HCT116 (cell line): ENCODE measurements around the gene TOM1L1. TPM values are rescaled to one million over a fixed set of nuclear protein-coding genes. Genes with fewer than 3 reads are reported as not detected.

Experiments used
- ATAC-seq: fragments of 200-7000 bp; cut with Tn5 transposase; 2 replicates; pipeline ENCODE4 v1.9.1; 2020; ENCODE audit warnings: mild to moderate bottlenecking, moderate library complexity
- BruUV-seq: library from RNA; stranded (reverse); fragments of 400-500 nt; replicated peaks from 2 replicates; lab custom pipeline; 2021; lab: Mats Ljungman, UMichigan
- CTCF ChIA-PET: fragments of 300-600 bp; sonication (Branson Sonifier 250); formaldehyde crosslinking; loops from one replicate; lab custom pipeline; 2021; ENCODE audit warnings: antibody characterized with exemption; lab: Charles Lee
- POLR2A ChIA-PET: fragments of 300-600, 350-600 bp; sonication (Branson Sonifier 250); formaldehyde crosslinking; loops from one replicate; lab custom pipeline; 2021; ENCODE audit warnings: antibody characterized with exemption; lab: Charles Lee
- RAD21 ChIA-PET, 2 experiments: fragments of 300-600 bp; sonication (Branson Sonifier 250); formaldehyde crosslinking; loops; one replicate each; lab custom pipeline; 2023; ENCODE audit warnings: low total read pairs in 2 of 2; ENCODE audit not compliant: uncharacterized antibody in 2 of 2, unreplicated experiment in 2 of 2, low non-redundant PET in 1 of 2; lab: Charles Lee
- DNase-seq: peaks from one replicate; pipeline ENCODE4 v3.0.0-alpha.2; 2010; ENCODE audit warnings: low read depth, low spot score
- H2AFZ ChIP-seq: fragments of 200-600 bp; shearing (Covaris generic), sonication (generic); 2 replicates; pipeline ENCODE4 v1.6.1; 2017; ENCODE audit warnings: low read depth, mixed run types, mixed read lengths, antibody characterized with exemption, low read length; ENCODE audit not compliant: poor library complexity, severe bottlenecking
- H3K27ac ChIP-seq: 2 replicates; pipeline ENCODE4 v1.5.1; 2012; ENCODE audit warnings: low read depth, low read length
- H3K27me3 ChIP-seq: fragments of 200-600 bp; sonication (generic); 2 replicates; pipeline ENCODE4 v1.6.1; 2016; ENCODE audit warnings: mixed run types, low read length, mixed read lengths; ENCODE audit not compliant: insufficient read depth
- H3K36me3 ChIP-seq, 2 experiments: fragments of 200-500 bp in 1 of 2; fragments of 200-600 bp in 1 of 2; sonication (Bioruptor generic) in 1 of 2; sonication (generic) in 1 of 2; 2 replicates each; pipeline versions ENCODE4 v1.5.1 to v1.6.1; 2014 to 2016; ENCODE audit warnings: low read length in 2 of 2, inconsistent platforms in 1 of 2, mixed read lengths in 1 of 2, mixed run types in 1 of 2; ENCODE audit not compliant: insufficient read depth in 2 of 2, control insufficient read depth in 1 of 2
- H3K4me1 ChIP-seq, 2 experiments: fragments of 200-600 bp in 1 of 2; sonication (generic) in 1 of 2; 2 replicates each; pipeline versions ENCODE4 v1.5.1 to v1.6.1; 2012 to 2017; ENCODE audit warnings: low read length in 2 of 2, inconsistent platforms in 1 of 2, mild to moderate bottlenecking in 1 of 2, mixed read lengths in 1 of 2, mixed run types in 1 of 2, moderate library complexity in 1 of 2; ENCODE audit not compliant: insufficient read depth in 2 of 2, control insufficient read depth in 1 of 2
- H3K4me2 ChIP-seq: fragments of 200-600 bp; sonication (generic); 2 replicates; pipeline ENCODE4 v1.6.1; 2017; ENCODE audit warnings: mixed run types, low read length, mixed read lengths
- H3K4me3 ChIP-seq, 2 experiments: fragments of 200-600 bp in 1 of 2; sonication (generic) in 1 of 2; replicated peaks in 1 of 2; 2 replicates each; pipeline ENCODE4 v1.5.1; 2011 to 2016; ENCODE audit warnings: low read length in 2 of 2, control low read depth in 1 of 2, low read depth in 1 of 2, mild to moderate bottlenecking in 1 of 2, mixed read lengths in 1 of 2, mixed run types in 1 of 2
- H3K79me2 ChIP-seq: fragments of 200-600 bp; sonication (generic); 2 replicates; pipeline ENCODE4 v1.6.1; 2017; ENCODE audit warnings: mild to moderate bottlenecking, mixed run types, low read length, moderate library complexity, mixed read lengths; ENCODE audit not compliant: insufficient read depth
- H3K9ac ChIP-seq: fragments of 200-600 bp; sonication (generic); 2 replicates; pipeline ENCODE4 v1.6.1; 2016; ENCODE audit warnings: low read length, mixed read lengths
- H3K9me2 ChIP-seq: fragments of 200-600 bp; sonication (generic), shearing (Covaris generic); 2 replicates; pipeline ENCODE4 v1.6.1; 2017; ENCODE audit warnings: mixed run types, mild to moderate bottlenecking, moderate library complexity; ENCODE audit not compliant: insufficient read depth
- H3K9me3 ChIP-seq, 2 experiments: fragments of 200-500 bp in 1 of 2; fragments of 200-600 bp in 1 of 2; sonication (Bioruptor generic) in 1 of 2; sonication (generic) in 1 of 2; 2 replicates each; pipeline ENCODE4 v1.6.1; 2014 to 2017; ENCODE audit warnings: low read length in 2 of 2, mixed read lengths in 2 of 2, inconsistent platforms in 1 of 2, low read depth in 1 of 2, mild to moderate bottlenecking in 1 of 2, mixed run types in 1 of 2, moderate library complexity in 1 of 2; ENCODE audit not compliant: control insufficient read depth in 1 of 2, insufficient read depth in 1 of 2
- H4K20me1 ChIP-seq: fragments of 200-600 bp; sonication (generic), shearing (Covaris generic); 2 replicates; pipeline ENCODE4 v1.6.1; 2017; ENCODE audit warnings: mixed run types, mild to moderate bottlenecking, moderate library complexity; ENCODE audit not compliant: insufficient read depth
- EGR1 ChIP-seq: IDR thresholded peaks from 2 replicates; pipeline ENCODE4 v1.6.1; 2012; ENCODE audit warnings: low read depth
- ELF1 ChIP-seq: IDR thresholded peaks from 2 replicates; pipeline ENCODE4 v1.6.1; 2012; ENCODE audit warnings: low read depth, borderline replicate concordance
- EZH2 ChIP-seq: fragments of 200-600 bp; sonication (generic); IDR thresholded peaks from 2 replicates; pipeline ENCODE4 v1.6.1; 2017; ENCODE audit warnings: antibody characterized with exemption, mixed run types
- EZH2phosphoT487 ChIP-seq: fragments of 200-600 bp; IDR thresholded peaks from 2 replicates; pipeline ENCODE4 v1.6.1; 2018; ENCODE audit warnings: antibody characterized with exemption, borderline replicate concordance
- FOSL1 ChIP-seq: IDR thresholded peaks from 2 replicates; pipeline ENCODE4 v1.6.1; 2012; ENCODE audit warnings: low read depth
- JUND ChIP-seq: IDR thresholded peaks from 2 replicates; pipeline ENCODE4 v1.6.1; 2012
- POLR2A ChIP-seq: IDR thresholded peaks from 2 replicates; pipeline ENCODE4 v1.7.0; 2011; ENCODE audit warnings: borderline replicate concordance; ENCODE audit not compliant: insufficient read depth, insufficient read length; ENCODE audit errors: extremely low read depth
- RAD21 ChIP-seq: IDR thresholded peaks from 2 replicates; pipeline ENCODE4 v1.6.1; 2012; ENCODE audit warnings: low read depth, mild to moderate bottlenecking
- REST ChIP-seq: IDR thresholded peaks from 2 replicates; pipeline ENCODE4 v1.6.1; 2012; ENCODE audit warnings: low read depth
- SIN3A ChIP-seq: IDR thresholded peaks from 2 replicates; pipeline ENCODE4 v1.6.1; 2012; ENCODE audit warnings: low read depth
- SRF ChIP-seq: IDR thresholded peaks from 2 replicates; pipeline ENCODE4 v1.6.1; 2012; ENCODE audit warnings: low read depth
- ZFX ChIP-seq: fragments of 450-650 bp; IDR thresholded peaks from 2 replicates; pipeline ENCODE4 v1.6.1; 2017
- ZNF274 ChIP-seq: fragments of 200-500 bp; sonication (Bioruptor generic); IDR thresholded peaks from 2 replicates; pipeline ENCODE4 v1.6.1; 2014; ENCODE audit warnings: mild to moderate bottlenecking, low read depth, low read length, inconsistent platforms
- intact Hi-C: fragments of 100-400 bp; cut with micrococcal nuclease; formaldehyde crosslinking; loops from 2 replicates; pipeline ENCODE4 v1.10.0; 2022
- total RNA-seq: library from RNA; stranded (reverse); gene quantifications from one replicate; pipeline ENCODE4 v1.2.1, GENCODE V29; 2021; ENCODE audit not compliant: unreplicated experiment
- TF ChIP-seq, protein P1 (sequence below): IDR thresholded peaks from 2 replicates; pipeline ENCODE4 v1.6.1; 2011; ENCODE audit warnings: mild to moderate bottlenecking, low read length, moderate library complexity; ENCODE audit not compliant: insufficient replicate concordance; ENCODE audit errors: extremely low read depth
- TF ChIP-seq, protein P2 (sequence below): IDR thresholded peaks from 2 replicates; pipeline ENCODE4 v1.6.1; 2012

The TOM1L1 gene
- total RNA-seq, 1 experiment from 2014 or later = 70.8 TPM

DNA sequence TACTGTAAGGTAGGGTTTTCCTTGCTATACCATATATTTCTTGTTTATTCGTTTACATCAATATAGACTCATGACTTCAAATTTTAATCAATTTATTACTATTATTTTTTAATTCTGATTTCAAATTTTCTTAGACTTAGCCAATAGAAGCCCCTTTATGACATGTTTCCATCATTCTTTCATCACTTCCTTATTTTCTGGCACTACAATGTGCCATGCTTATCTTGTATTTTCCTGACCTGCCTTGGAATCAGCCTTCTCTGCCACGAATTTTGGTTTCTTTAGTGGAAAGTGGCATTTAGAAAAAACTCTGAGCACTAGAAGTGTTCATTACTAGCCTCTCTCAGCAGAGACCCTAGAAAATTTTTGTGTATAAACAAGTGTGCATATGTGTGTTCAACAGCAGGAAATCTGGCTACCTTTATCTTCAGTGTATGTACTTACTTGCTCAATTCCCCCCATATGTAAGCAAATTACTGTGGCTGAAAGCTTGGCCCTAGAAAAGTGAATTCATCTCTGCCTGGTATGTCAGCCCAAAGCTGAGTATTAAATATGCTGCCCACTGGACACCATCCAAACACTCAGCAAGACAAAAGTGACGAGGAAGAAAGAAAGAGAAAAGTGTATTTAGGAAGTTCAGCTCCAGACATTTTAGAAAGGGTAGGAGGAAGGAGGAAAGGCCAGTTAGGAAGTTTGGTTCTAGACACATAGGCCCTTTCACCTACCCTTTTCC lies 71.9 kb downstream of the TOM1L1 start:
- H3K79me2 ChIP-seq = peaks cover 48% of the 10 kb centered on the region
- ChIA-PET CTCF (interaction anchor here (1.2 kb wide), 1 partner anchor 21 kb away, joined by 3 read pairs; no protein-coding TSS in a partner anchor), RAD21 (no interaction called here), POLR2A (no interaction called here)
- BruUV-seq = no TSS peak
- no peaks in the 10 kb centered on the region for H3K9me2 ChIP-seq
- H3K4me1 ChIP-seq = peaks cover 3 to 12% of the 10 kb centered on the region in 2 experiments; a peak in 3 of 4 replicates
- H3K36me3 ChIP-seq = no peaks in the 10 kb centered on the region
- intact Hi-C loops = no loop called here
- no peak overlapping the region for H3K4me3 ChIP-seq
- no peaks in the 10 kb centered on the region for H3K27me3 ChIP-seq
- no peaks in the 10 kb centered on the region for H4K20me1 ChIP-seq
- no peak for DNase-seq
- H3K4me2 ChIP-seq = no peak overlapping the region
- no peak for ATAC-seq
- no peak overlapping the region for H3K9ac ChIP-seq
- H3K9me3 ChIP-seq = no peaks in the 10 kb centered on the region
- no peak overlapping the region for H2AFZ ChIP-seq
- H3K27ac ChIP-seq = no peak overlapping the region
- TF ChIP-seq ZFX = no peak
- TF ChIP-seq JUND = no peak
- no peak for TF ChIP-seq SRF
- TF ChIP-seq, protein P1, sequence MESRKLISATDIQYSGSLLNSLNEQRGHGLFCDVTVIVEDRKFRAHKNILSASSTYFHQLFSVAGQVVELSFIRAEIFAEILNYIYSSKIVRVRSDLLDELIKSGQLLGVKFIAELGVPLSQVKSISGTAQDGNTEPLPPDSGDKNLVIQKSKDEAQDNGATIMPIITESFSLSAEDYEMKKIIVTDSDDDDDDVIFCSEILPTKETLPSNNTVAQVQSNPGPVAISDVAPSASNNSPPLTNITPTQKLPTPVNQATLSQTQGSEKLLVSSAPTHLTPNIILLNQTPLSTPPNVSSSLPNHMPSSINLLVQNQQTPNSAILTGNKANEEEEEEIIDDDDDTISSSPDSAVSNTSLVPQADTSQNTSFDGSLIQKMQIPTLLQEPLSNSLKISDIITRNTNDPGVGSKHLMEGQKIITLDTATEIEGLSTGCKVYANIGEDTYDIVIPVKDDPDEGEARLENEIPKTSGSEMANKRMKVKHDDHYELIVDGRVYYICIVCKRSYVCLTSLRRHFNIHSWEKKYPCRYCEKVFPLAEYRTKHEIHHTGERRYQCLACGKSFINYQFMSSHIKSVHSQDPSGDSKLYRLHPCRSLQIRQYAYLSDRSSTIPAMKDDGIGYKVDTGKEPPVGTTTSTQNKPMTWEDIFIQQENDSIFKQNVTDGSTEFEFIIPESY = no peak
- no peak for TF ChIP-seq ZNF274
- TF ChIP-seq FOSL1 = no peak
- no peak for TF ChIP-seq RAD21
- TF ChIP-seq, protein P2, sequence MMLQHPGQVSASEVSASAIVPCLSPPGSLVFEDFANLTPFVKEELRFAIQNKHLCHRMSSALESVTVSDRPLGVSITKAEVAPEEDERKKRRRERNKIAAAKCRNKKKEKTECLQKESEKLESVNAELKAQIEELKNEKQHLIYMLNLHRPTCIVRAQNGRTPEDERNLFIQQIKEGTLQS = no peak
- TF ChIP-seq POLR2A = no peak
- no peak for TF ChIP-seq EGR1
- no peak for TF ChIP-seq EZH2
- no peak for TF ChIP-seq SIN3A
- no peak for TF ChIP-seq REST
- TF ChIP-seq EZH2phosphoT487 = no peak
- no peak for TF ChIP-seq ELF1
- TF ChIP-seq, all 23 proteins: peak for 0
